ENCODE results near the gene SLC35F6.

DNA sequence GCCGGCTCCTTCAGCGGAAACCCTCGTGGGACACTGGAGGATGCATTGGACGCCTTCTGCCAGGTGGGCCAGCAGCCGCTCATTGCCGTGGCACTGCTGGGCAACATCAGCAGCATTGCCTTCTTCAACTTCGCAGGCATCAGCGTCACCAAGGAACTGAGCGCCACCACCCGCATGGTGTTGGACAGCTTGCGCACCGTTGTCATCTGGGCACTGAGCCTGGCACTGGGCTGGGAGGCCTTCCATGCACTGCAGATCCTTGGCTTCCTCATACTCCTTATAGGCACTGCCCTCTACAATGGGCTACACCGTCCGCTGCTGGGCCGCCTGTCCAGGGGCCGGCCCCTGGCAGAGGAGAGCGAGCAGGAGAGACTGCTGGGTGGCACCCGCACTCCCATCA lies 14.0 kb downstream of the SLC35F6 start:
- TF ChIP-seq, protein P1, sequence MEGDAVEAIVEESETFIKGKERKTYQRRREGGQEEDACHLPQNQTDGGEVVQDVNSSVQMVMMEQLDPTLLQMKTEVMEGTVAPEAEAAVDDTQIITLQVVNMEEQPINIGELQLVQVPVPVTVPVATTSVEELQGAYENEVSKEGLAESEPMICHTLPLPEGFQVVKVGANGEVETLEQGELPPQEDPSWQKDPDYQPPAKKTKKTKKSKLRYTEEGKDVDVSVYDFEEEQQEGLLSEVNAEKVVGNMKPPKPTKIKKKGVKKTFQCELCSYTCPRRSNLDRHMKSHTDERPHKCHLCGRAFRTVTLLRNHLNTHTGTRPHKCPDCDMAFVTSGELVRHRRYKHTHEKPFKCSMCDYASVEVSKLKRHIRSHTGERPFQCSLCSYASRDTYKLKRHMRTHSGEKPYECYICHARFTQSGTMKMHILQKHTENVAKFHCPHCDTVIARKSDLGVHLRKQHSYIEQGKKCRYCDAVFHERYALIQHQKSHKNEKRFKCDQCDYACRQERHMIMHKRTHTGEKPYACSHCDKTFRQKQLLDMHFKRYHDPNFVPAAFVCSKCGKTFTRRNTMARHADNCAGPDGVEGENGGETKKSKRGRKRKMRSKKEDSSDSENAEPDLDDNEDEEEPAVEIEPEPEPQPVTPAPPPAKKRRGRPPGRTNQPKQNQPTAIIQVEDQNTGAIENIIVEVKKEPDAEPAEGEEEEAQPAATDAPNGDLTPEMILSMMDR (conservative IDR thresholded peaks at IDR 0.05 in 1 of 2, IDR thresholded peaks at IDR 0.05 in 1 of 2; ENCODE audit: low read depth in 1 of 2, low read length in 2 of 2), result no peak
- TF ChIP-seq EZH2 (IDR thresholded peaks at IDR 0.05; ENCODE audit: low read length, missing control alignments), result no peak

Data from fibroblast of lung (primary cell).